ENCODE results near the gene MYO1A.

MYO1A gene

GRCh38 chr12:57089271-57090245, 39.6 kb upstream of the MYO1A start:
- peak overlapping the region; percentile 58 for H3K9ac ChIP-seq (ENCODE audit: low read length)
- H3K9me3 ChIP-seq (ENCODE audit: insufficient read depth, low read length) = no peaks in the 10 kb centered on the region
- H3K27ac ChIP-seq (ENCODE audit: low read length) = no peak overlapping the region
- H3K4me1 ChIP-seq (ENCODE audit: low read length) = peaks cover 30% of the 10 kb centered on the region
- H3K4me3 ChIP-seq (ENCODE audit: low read length) = peak overlapping the region; percentile 76
- peak overlapping the region; percentile 26; the same call in 1 of the 2 replicates for H2AFZ ChIP-seq (ENCODE audit: low read depth, low read length)
- H4K20me1 ChIP-seq (ENCODE audit: insufficient read depth, low read length) = 0 out of 2 replicates have a peak, but pooled peaks cover under 1% of the 10 kb centered on the region
- no peaks in the 10 kb centered on the region for H3K79me2 ChIP-seq (ENCODE audit: low read length)
- H3K4me2 ChIP-seq (ENCODE audit: low read length) = peak overlapping the region; percentile 98
- no peaks in the 10 kb centered on the region for H3K27me3 ChIP-seq (ENCODE audit: low read depth, low read length)
- no peaks in the 10 kb centered on the region for H3K36me3 ChIP-seq (replicated peaks; ENCODE audit: low read depth, low read length)
- no peak for TF ChIP-seq EZH2phosphoT487 (IDR thresholded peaks at IDR 0.05; ENCODE audit: low read depth)
- no peak for TF ChIP-seq CTCF (IDR thresholded peaks at IDR 0.05; ENCODE audit: low read depth, low read length)

GRCh38 chr12:57088354-57089270, 38.7 kb upstream of the MYO1A start, which contains the start of gene NAB2:
Gene NAB2 (plus strand): TSS chr12:57089114. CDS start chr12:57089272, 158 bp downstream.
- H3K36me3 ChIP-seq (replicated peaks; ENCODE audit: low read depth, low read length) = no peaks in the 10 kb centered on the region
- peak within 1 kb of the TSS; percentile 70 for H3K27ac ChIP-seq (ENCODE audit: low read length)
- no peaks in the 10 kb centered on the region for H3K27me3 ChIP-seq (ENCODE audit: low read depth, low read length)
- H4K20me1 ChIP-seq (ENCODE audit: insufficient read depth, low read length) = no peaks in the 10 kb centered on the region
- peak within 1 kb of the TSS; percentile 96 for H3K9ac ChIP-seq (ENCODE audit: low read length)
- no peaks in the 10 kb centered on the region for H3K9me3 ChIP-seq (ENCODE audit: insufficient read depth, low read length)
- no peak for TF ChIP-seq EZH2phosphoT487 (IDR thresholded peaks at IDR 0.05; ENCODE audit: low read depth)
- TF ChIP-seq CTCF (IDR thresholded peaks at IDR 0.05; ENCODE audit: low read depth, low read length) = no peak
- peak within 1 kb of the TSS; percentile 62 for H2AFZ ChIP-seq (ENCODE audit: low read depth, low read length)
- peak within 1 kb of the TSS; percentile 95 for H3K4me3 ChIP-seq (ENCODE audit: low read length)
- H3K79me2 ChIP-seq (ENCODE audit: low read length) = no peaks in the 10 kb centered on the region
- peak within 1 kb of the TSS; percentile 98 for H3K4me2 ChIP-seq (ENCODE audit: low read length)
- H3K4me1 ChIP-seq (ENCODE audit: low read length) = peaks cover 20% of the 10 kb centered on the region

- no peaks in the 10 kb centered on the region for H4K20me1 ChIP-seq (ENCODE audit: insufficient read depth, low read length)
- no peaks in the 10 kb centered on the region for H3K9me3 ChIP-seq (ENCODE audit: insufficient read depth, low read length)
- peak overlapping the region; percentile 96 for H3K9ac ChIP-seq (ENCODE audit: low read length)
- peak overlapping the region; percentile 90 for H3K4me2 ChIP-seq (ENCODE audit: low read length)
- no peaks in the 10 kb centered on the region for H3K79me2 ChIP-seq (ENCODE audit: low read length)
- peak overlapping the region; percentile 70 for H3K27ac ChIP-seq (ENCODE audit: low read length)
- H3K4me1 ChIP-seq (ENCODE audit: low read length) = peaks cover 17% of the 10 kb centered on the region
- peak overlapping the region; percentile 95 for H3K4me3 ChIP-seq (ENCODE audit: low read length)
- no peak for TF ChIP-seq CTCF (IDR thresholded peaks at IDR 0.05; ENCODE audit: low read depth, low read length)
- TF ChIP-seq EZH2phosphoT487 (IDR thresholded peaks at IDR 0.05; ENCODE audit: low read depth) = no peak
- no peaks in the 10 kb centered on the region for H3K36me3 ChIP-seq (replicated peaks; ENCODE audit: low read depth, low read length)
- H2AFZ ChIP-seq (ENCODE audit: low read depth, low read length) = peak overlapping the region; percentile 62
- H3K27me3 ChIP-seq (ENCODE audit: low read depth, low read length) = no peaks in the 10 kb centered on the region
Observed at GRCh38 chr12:57087691-57088353, 37.9 kb upstream of the MYO1A start.
